ENCODE results near the gene CDC42BPG. TPM values are rescaled to one million over a fixed set of nuclear protein-coding genes. Genes with fewer than 3 reads are reported as not detected.

Gene CDC42BPG
- total and polyA plus RNA-seq, 9 of the 15 experiments (the other 6 are each of a cell fraction or from before 2014, with no cell fraction given): 0.04 to 8.8 (median 2.1) TPM

DNA sequence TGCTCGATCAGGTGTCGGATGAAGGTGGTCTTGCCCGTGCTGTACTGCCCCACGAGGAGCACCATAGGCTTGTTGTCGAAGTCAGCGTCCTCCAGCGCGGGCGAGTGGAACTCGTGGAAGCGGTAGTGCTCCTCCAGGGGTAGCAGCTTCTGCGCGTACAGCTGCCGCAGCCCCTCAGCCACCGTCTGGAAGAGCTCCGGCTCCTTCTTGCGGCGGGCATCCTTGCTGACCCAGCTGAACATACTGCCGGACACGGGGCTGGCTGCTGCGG lies 33.7 kb upstream of the CDC42BPG start:
- H3K4me2 ChIP-seq (ENCODE audit: insufficient read depth, low read length): peak overlapping the region; percentile 95
- CTCF ChIA-PET (ENCODE audit: low intra/inter-chr PET ratio): no interaction called here
- FAIRE-seq (peak; percentile 42), ATAC-seq (peak; percentile 52), DNase-seq (ENCODE audit: extremely low read depth in 1 of 4, low spot score in 3 of 4) (no peak)
- H3K4me1 ChIP-seq (replicated peaks in 1 of 2; ENCODE audit: control insufficient read depth in 2 of 2, insufficient read depth in 2 of 2, low read length in 2 of 2): peaks cover 26 to 57% of the 10 kb centered on the region in 2 experiments
- peak overlapping the region; percentile 71 for H3K4me3 ChIP-seq
- peaks cover 22% of the 10 kb centered on the region; the same call in 2 of the 3 replicates for H3K36me3 ChIP-seq (ENCODE audit: control insufficient read depth, insufficient read depth, low read length)
- H3K9ac ChIP-seq (ENCODE audit: insufficient read depth in 1 of 2, low read depth in 2 of 2, low read length in 2 of 2): peak overlapping the region; percentile 70 to 99
- H2AFZ ChIP-seq (ENCODE audit: low read depth, low read length): peak overlapping the region; percentile 92
- WGBS (ENCODE audit: insufficient coverage, low coverage, missing lambda C conversion rate): 2% methylated on average over 21 of the region's 21 CpGs
- no peaks in the 10 kb centered on the region for H3K9me3 ChIP-seq (replicated peaks; ENCODE audit: control insufficient read depth, insufficient read depth, low read depth, low read length)
- peak overlapping the region; percentile 57 for H3K27ac ChIP-seq (ENCODE audit: extremely low read depth, low read depth, low read length)
- H3K79me2 ChIP-seq (ENCODE audit: control insufficient read depth, insufficient read depth, low read length): peaks cover 53% of the 10 kb centered on the region
- POLR2A ChIA-PET: interaction anchor here (0.6 to 9.0 kb wide), 13 partner anchors 11 to 542 kb away, joined by 3 to 109 read pairs (median 5); partner anchors contain the start of gene RASGRP2
- H3K9me1 ChIP-seq (ENCODE audit: control insufficient read depth, insufficient read depth, low read length): no peaks in the 10 kb centered on the region
- intact Hi-C loops (cut with micrococcal nuclease): no loop called here
- H4K20me1 ChIP-seq (replicated peaks; ENCODE audit: control insufficient read depth, insufficient read depth, low read length): peaks cover 14% of the 10 kb centered on the region; the same call in 1 of the 2 replicates
- no TSS peak for BruUV-seq (replicated peaks)
- in situ Hi-C loops (cut with MboI): no loop called here
- H3K27me3 ChIP-seq (ENCODE audit: control insufficient read depth in 2 of 2, insufficient read depth in 2 of 2, low read length in 2 of 2): no peaks in the 10 kb centered on the region
- TF ChIP-seq CTCFL (IDR thresholded peaks at IDR 0.05; ENCODE audit: borderline replicate concordance, insufficient read depth, low read depth, low read length, poor library complexity, severe bottlenecking) (peak; percentile 8), TEAD1 (CRISPR knock-in tag; IDR thresholded peaks at IDR 0.05) (no peak), FIP1L1 (IDR thresholded peaks at IDR 0.05; ENCODE audit: low read depth, low read length, poor library complexity, severe bottlenecking) (no peak), RBM22 (IDR thresholded peaks at IDR 0.05; ENCODE audit: low read depth, low read length, poor library complexity, severe bottlenecking) (no peak), BACH1 (tag; IDR thresholded peaks at IDR 0.05) (no peak), ARID4B (CRISPR knock-in tag; IDR thresholded peaks at IDR 0.05) (peak; percentile 85; the same call in 1 of the 2 replicates), ETV6 (IDR thresholded peaks at IDR 0.05; ENCODE audit: borderline replicate concordance in 1 of 2, low read depth in 2 of 2, low read length in 1 of 2) (no peak), ETV6 (CRISPR knock-in tag; IDR thresholded peaks at IDR 0.05; ENCODE audit: borderline replicate concordance) (peak; percentile 80; the same call in 1 of the 2 replicates), ZNF668 (CRISPR knock-in tag; IDR thresholded peaks at IDR 0.05) (no peak), ZFP36 (IDR thresholded peaks at IDR 0.05; ENCODE audit: low read depth, low read length, partially characterized antibody) (no peak)
- TF ChIP-seq, protein P1, sequence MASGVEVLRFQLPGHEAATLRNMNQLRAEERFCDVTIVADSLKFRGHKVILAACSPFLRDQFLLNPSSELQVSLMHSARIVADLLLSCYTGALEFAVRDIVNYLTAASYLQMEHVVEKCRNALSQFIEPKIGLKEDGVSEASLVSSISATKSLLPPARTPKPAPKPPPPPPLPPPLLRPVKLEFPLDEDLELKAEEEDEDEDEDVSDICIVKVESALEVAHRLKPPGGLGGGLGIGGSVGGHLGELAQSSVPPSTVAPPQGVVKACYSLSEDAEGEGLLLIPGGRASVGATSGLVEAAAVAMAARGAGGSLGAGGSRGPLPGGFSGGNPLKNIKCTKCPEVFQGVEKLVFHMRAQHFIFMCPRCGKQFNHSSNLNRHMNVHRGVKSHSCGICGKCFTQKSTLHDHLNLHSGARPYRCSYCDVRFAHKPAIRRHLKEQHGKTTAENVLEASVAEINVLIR (CRISPR knock-in tag; IDR thresholded peaks at IDR 0.05): no peak
- TF ChIP-seq, protein P2, sequence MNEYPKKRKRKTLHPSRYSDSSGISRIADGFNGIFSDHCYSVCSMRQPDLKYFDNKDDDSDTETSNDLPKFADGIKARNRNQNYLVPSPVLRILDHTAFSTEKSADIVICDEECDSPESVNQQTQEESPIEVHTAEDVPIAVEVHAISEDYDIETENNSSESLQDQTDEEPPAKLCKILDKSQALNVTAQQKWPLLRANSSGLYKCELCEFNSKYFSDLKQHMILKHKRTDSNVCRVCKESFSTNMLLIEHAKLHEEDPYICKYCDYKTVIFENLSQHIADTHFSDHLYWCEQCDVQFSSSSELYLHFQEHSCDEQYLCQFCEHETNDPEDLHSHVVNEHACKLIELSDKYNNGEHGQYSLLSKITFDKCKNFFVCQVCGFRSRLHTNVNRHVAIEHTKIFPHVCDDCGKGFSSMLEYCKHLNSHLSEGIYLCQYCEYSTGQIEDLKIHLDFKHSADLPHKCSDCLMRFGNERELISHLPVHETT (CRISPR knock-in tag; conservative IDR thresholded peaks at IDR 0.05 in 1 of 2, IDR thresholded peaks at IDR 0.05 in 1 of 2): no peak; a peak in 1 of 4 replicates

All from K562 (cell line).